Activated naive CD8-positive, alpha-beta T cell treated with anti-CD3 and anti-CD28 coated beads, Interleukin-2, amount 10 ng/mL, durations not matched to agents 7 days and 5 days (primary cell): ENCODE data around the gene PIH1D2. TPM values are rescaled to one million over a fixed set of nuclear protein-coding genes. Genes with fewer than 3 reads are reported as not detected.

ENCODE experiments used
- ATAC-seq: fragments of 150-1000 bp; cut with Tn5 transposase; one replicate; pipeline ENCODE4 v1.10.0; 2021; ENCODE audit warnings: low read depth, moderate library complexity
- POLR2A ChIA-PET: fragments of 350-600 bp; sonication (Branson Sonifier 250); formaldehyde crosslinking; loops from one replicate; lab custom pipeline; 2021; ENCODE audit warnings: antibody characterized with exemption; lab: Charles Lee
- DNase-seq: peaks from one replicate; pipeline ENCODE4 v3.0.0; 2021
- H3K27ac Mint-ChIP-seq: one replicate; pipeline ENCODE4 v1.8.0; 2022; ENCODE audit warnings: mild to moderate bottlenecking, mixed read lengths
- H3K27me3 Mint-ChIP-seq: one replicate; pipeline ENCODE4 v1.8.0; 2022; ENCODE audit warnings: mild to moderate bottlenecking, moderate library complexity, mixed read lengths
- H3K36me3 Mint-ChIP-seq: one replicate; pipeline ENCODE4 v1.8.0; 2021; ENCODE audit warnings: mild to moderate bottlenecking, mixed read lengths
- H3K4me1 Mint-ChIP-seq: one replicate; pipeline ENCODE4 v1.8.0; 2021; ENCODE audit warnings: mixed read lengths
- H3K4me3 Mint-ChIP-seq: one replicate; pipeline ENCODE4 v1.8.0; 2022; ENCODE audit warnings: mild to moderate bottlenecking, moderate library complexity, mixed read lengths
- H3K9me3 Mint-ChIP-seq: one replicate; pipeline ENCODE4 v1.8.0; 2021; ENCODE audit warnings: mixed read lengths
- total RNA-seq, 2 experiments: library from RNA; stranded (reverse); gene quantifications; one replicate each; pipeline ENCODE4 v1.2.3, GENCODE V29; 2021

PIH1D2 gene, protein sequence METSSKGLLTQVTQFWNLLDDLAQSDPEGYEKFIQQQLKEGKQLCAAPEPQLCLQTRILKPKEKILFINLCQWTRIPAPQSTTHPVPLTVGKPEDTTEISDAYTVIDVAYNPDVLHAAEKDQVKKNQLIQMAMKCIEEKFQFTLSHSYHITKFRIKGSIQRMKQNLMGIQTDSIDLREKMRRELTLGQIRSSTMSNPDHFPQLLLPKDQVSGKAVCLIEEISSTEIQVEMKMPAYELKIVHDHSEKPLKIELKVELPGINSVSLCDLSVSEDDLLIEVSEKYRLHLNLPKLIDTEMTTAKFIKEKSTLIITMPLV
- total RNA-seq, result under 1 TPM in 1 of 2 experiments, not detected in 1; 0.50 TPM

DNA sequence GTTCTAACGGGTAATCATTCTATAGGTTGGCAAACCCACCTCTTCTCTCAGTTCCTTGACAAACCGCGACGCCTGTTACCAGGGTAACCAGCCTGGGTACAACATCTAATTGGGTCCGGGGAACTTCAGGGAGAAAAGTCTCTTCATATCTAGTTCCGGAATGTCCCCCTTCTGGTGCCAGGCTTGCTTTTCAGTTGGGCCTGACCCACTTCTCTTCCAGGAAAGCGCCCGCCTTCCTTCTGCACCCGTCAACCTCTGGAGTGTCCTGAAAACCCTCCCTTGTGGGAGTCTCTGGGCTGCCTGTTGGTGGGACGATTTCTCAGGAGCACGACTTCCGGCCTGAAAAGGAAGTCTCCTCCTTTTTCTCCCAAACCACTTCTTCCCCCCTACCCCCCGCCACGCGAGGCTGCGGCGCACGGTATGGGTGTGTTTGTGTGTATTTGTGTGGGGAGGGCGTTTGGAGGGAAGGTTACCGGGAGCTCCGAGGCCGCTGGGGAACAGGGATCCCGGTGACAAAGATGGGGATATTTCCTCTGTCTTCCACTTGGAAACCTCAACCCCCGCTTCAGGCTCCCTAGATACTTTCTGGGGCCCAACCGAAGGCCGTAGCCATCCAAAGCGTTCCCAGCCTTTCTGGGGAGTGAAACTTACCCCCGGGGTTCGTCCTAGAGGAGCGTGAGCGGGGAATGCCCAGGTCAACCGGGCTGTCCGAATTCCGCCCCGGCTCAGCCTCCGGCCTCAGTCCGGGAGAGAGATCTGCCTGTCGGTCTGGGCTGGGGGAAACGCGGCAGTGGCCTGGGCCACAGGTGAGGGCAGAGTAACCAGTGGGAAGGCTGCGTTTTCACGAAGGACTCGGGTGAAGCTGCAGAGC, at the start of gene PIH1D2, which contains the start of gene NKAPD1:
TSS of gene PIH1D2 (minus strand) at position 77 of the 871 bp plus-strand sequence. CDS start 843 bp downstream, outside the sequence.
TSS of gene NKAPD1 (plus strand) at position 359 of the 871 bp plus-strand sequence. CDS start 1,276 bp downstream, outside the sequence.
- Mint-ChIP-seq H3K27ac (peak within 1 kb of the TSS; percentile 95), H3K36me3 (peaks cover 8% of the 10 kb centered on the region), H3K4me3 (peak within 1 kb of the TSS; percentile 93), H3K27me3 (peaks cover 14% of the 10 kb centered on the region), H3K9me3 (no peaks in the 10 kb centered on the region), H3K4me1 (peaks cover 22% of the 10 kb centered on the region)
- ATAC-seq (peak; percentile 79), DNase-seq (peak; percentile 78)
- POLR2A ChIA-PET, result interaction anchor here (0.8 to 1.4 kb wide), 4 partner anchors 9 to 148 kb away, joined by 3 to 7 read pairs (median 5); partner anchors contain the start of genes SDHD and TIMM8B

- Mint-ChIP-seq H3K27ac (no peak overlapping the region), H3K4me3 (no peak overlapping the region), H3K9me3 (no peaks in the 10 kb centered on the region), H3K4me1 (peaks cover 6% of the 10 kb centered on the region), H3K27me3 (no peaks in the 10 kb centered on the region), H3K36me3 (peaks cover 4% of the 10 kb centered on the region)
- ATAC-seq (no peak), DNase-seq (no peak)
- POLR2A ChIA-PET, result no interaction called here
Observed at GRCh38 chr11:112123129-112123528, 49.3 kb upstream of the PIH1D2 start.

DNA sequence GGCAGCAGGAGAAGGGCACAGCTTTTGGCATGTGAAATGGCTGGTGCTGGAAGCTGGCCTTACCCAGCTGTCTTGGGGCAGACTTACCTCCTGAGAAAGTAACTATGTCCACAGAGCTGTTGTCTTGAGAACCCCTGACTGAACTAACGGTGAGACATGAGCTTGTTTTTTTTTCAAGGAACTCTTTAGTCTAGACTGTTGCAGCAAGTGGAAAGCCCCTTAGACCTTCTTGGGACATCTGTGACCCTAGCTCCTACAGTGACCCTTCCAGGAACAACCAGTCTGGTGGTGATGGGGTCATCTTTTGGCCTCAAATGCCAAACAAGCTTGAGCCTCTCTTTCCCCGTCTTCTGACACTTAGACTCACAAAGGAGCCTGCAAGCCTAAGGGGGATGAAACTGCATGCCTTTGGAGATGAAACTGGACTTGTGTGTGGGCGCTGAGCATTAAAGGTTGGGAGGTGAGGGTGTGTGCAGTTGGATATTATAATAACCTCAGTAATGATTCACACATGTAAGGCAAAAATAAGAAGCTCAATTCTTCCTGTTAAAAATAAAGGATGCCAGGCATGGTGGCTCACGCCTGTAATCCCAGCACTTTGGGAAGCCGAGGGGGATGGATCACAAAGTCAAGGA, 48.3 kb upstream of the PIH1D2 start:
- POLR2A ChIA-PET, result interaction anchor here (0.6 kb wide), 1 partner anchor 35 kb away, joined by 3 read pairs; the partner anchor contains the start of genes SDHD and TIMM8B
- peaks cover 6% of the 10 kb centered on the region for H3K4me1 Mint-ChIP-seq
- ATAC-seq (no peak), DNase-seq (no peak)
- H3K9me3 Mint-ChIP-seq, result no peaks in the 10 kb centered on the region
- H3K36me3 Mint-ChIP-seq, result peaks cover 5% of the 10 kb centered on the region
- H3K27ac Mint-ChIP-seq, result no peak overlapping the region
- no peak overlapping the region for H3K4me3 Mint-ChIP-seq
- no peaks in the 10 kb centered on the region for H3K27me3 Mint-ChIP-seq

DNA sequence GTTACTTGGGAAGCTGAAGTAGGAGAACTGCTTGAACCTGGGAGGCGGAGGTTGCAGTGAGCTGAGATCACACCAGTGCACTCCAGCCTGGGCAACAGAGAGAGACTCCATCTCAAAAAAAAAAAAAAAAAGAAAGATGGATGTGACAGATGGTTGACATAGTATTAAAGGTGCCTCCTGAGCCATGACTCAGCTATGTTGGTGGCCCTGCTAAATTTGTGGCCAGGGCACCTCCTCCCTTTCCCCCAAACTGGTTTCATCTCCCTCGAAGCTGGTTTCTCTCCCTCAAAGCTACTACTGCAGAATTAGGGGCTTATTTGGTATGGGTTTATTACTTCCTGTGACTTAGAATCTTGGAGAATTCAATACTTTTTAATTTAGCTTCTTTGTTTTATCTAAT, 44.4 kb upstream of the PIH1D2 start:
- no peak for DNase-seq
- ATAC-seq, result no peak
- H3K4me3 Mint-ChIP-seq, result no peak overlapping the region
- peaks cover 7% of the 10 kb centered on the region for H3K36me3 Mint-ChIP-seq
- POLR2A ChIA-PET, result no interaction called here
- no peaks in the 10 kb centered on the region for H3K27me3 Mint-ChIP-seq
- no peaks in the 10 kb centered on the region for H3K9me3 Mint-ChIP-seq
- no peak overlapping the region for H3K27ac Mint-ChIP-seq
- H3K4me1 Mint-ChIP-seq, result peaks cover 21% of the 10 kb centered on the region

DNA sequence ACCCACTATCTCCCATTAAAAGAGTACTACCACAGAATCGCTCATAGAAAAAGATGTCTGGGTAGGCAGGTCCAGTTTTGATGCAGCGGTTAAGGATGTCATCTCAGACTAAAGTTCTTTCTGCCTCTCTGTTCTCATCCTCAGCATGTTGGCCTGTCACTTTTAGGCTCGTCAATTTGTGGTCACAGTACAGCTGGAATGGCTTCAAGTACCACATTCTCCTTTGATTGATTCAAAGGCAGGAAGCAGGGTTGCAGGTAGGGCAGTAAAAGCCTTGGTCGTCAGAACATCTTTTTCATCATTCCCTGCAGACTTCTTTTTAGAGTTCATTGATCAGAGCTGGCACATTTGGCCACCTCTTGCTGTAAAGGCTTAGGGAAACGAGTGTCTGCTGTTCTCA, 41.6 kb upstream of the PIH1D2 start:
- Mint-ChIP-seq H3K36me3 (peaks cover 7% of the 10 kb centered on the region), H3K4me3 (no peak overlapping the region)
- DNase-seq, result no peak

DNA sequence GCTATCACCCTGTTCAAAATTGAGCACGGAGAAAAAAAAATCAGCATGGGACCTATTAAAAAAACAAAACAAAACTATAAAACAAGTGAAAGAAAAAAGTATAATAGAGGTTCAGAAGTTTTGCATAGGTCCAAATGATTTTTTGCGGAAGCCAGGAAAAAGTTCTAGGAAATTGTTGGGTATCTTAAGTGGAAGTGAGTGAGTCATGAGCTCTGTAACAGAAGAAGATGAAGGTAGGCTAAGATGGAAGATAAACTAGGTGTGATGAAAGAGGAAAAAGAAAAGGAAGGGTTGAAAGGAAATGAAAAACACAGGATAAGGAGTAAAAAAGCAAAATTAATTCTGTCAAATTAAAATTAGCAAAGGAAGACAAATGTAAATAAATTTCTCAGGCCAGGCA, 40.6 kb upstream of the PIH1D2 start:
- no peak overlapping the region for H3K4me3 Mint-ChIP-seq
- H3K27ac Mint-ChIP-seq, result no peak overlapping the region
- no peaks in the 10 kb centered on the region for H3K9me3 Mint-ChIP-seq
- peaks cover 21% of the 10 kb centered on the region for H3K4me1 Mint-ChIP-seq
- ATAC-seq, result no peak
- DNase-seq, result no peak
- POLR2A ChIA-PET, result no interaction called here
- H3K27me3 Mint-ChIP-seq, result no peaks in the 10 kb centered on the region
- H3K36me3 Mint-ChIP-seq, result peaks cover 7% of the 10 kb centered on the region

More for the DNA sequence above, 41.6 kb upstream of the PIH1D2 start:
- POLR2A ChIA-PET, result no interaction called here
- Mint-ChIP-seq H3K9me3 (no peaks in the 10 kb centered on the region), H3K27me3 (no peaks in the 10 kb centered on the region), H3K4me1 (peaks cover 21% of the 10 kb centered on the region), H3K27ac (no peak overlapping the region)
- ATAC-seq, result no peak

GRCh38 chr11:112113539-112114457, 40.0 kb upstream of the PIH1D2 start:
- POLR2A ChIA-PET, result no interaction called here
- Mint-ChIP-seq H3K27ac (no peak overlapping the region), H3K4me3 (no peak overlapping the region), H3K9me3 (no peaks in the 10 kb centered on the region), H3K27me3 (no peaks in the 10 kb centered on the region), H3K36me3 (peaks cover 6% of the 10 kb centered on the region), H3K4me1 (peaks cover 21% of the 10 kb centered on the region)
- ATAC-seq (no peak), DNase-seq (no peak)

- DNase-seq, result no peak
- no peaks in the 10 kb centered on the region for H3K27me3 Mint-ChIP-seq
- no peaks in the 10 kb centered on the region for H3K4me1 Mint-ChIP-seq
- ATAC-seq, result no peak
- no peak overlapping the region for H3K27ac Mint-ChIP-seq
- H3K9me3 Mint-ChIP-seq, result no peaks in the 10 kb centered on the region
- no peak overlapping the region for H3K4me3 Mint-ChIP-seq
- H3K36me3 Mint-ChIP-seq, result no peaks in the 10 kb centered on the region
- POLR2A ChIA-PET, result no interaction called here
Observed at GRCh38 chr11:112106070-112106469, 32.3 kb upstream of the PIH1D2 start.

- ATAC-seq (no peak), DNase-seq (no peak)
- H3K4me1 Mint-ChIP-seq, result no peaks in the 10 kb centered on the region
- H3K27me3 Mint-ChIP-seq, result no peaks in the 10 kb centered on the region
- POLR2A ChIA-PET, result no interaction called here
- no peaks in the 10 kb centered on the region for H3K36me3 Mint-ChIP-seq
- no peak overlapping the region for H3K27ac Mint-ChIP-seq
- no peaks in the 10 kb centered on the region for H3K9me3 Mint-ChIP-seq
- H3K4me3 Mint-ChIP-seq, result no peak overlapping the region
Observed at GRCh38 chr11:112103446-112103845, 29.6 kb upstream of the PIH1D2 start.

GRCh38 chr11:112100462-112100861, 26.6 kb upstream of the PIH1D2 start:
- H3K4me3 Mint-ChIP-seq, result no peak overlapping the region
- H3K36me3 Mint-ChIP-seq, result peaks cover 10% of the 10 kb centered on the region
- H3K9me3 Mint-ChIP-seq, result no peaks in the 10 kb centered on the region
- no peak overlapping the region for H3K27ac Mint-ChIP-seq
- DNase-seq (no peak), ATAC-seq (no peak)
- H3K4me1 Mint-ChIP-seq, result no peaks in the 10 kb centered on the region
- POLR2A ChIA-PET, result no interaction called here
- no peaks in the 10 kb centered on the region for H3K27me3 Mint-ChIP-seq

GRCh38 chr11:112097734-112098528, 24.1 kb upstream of the PIH1D2 start:
- Mint-ChIP-seq H3K27me3 (no peaks in the 10 kb centered on the region), H3K4me1 (no peaks in the 10 kb centered on the region), H3K36me3 (peaks cover 14% of the 10 kb centered on the region), H3K4me3 (no peak overlapping the region), H3K27ac (no peak overlapping the region), H3K9me3 (no peaks in the 10 kb centered on the region)
- no peak for DNase-seq
- no peak for ATAC-seq
- POLR2A ChIA-PET, result interaction anchor here (1.2 kb wide), 1 partner anchor 11 kb away, joined by 4 read pairs; no protein-coding TSS in a partner anchor

DNA sequence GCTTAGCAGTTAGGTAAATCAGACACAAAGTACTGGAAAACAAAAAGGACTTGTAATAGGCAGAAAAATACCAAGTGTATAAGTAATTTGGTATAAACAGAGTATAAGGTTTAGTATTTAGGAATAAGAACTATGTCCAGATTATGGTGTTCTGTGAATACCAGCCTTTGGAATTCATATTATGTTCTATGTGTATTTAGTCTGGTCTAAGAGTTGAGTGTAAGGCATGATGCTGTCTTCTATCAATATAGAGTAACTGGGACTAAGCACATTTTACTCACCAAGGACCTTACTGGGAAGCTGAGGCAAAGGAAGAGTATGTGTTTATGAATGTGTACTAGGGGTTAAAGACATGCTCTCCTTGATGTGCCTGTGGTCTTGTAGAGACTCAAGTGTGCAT, 22.4 kb upstream of the PIH1D2 start:
- peaks cover 4% of the 10 kb centered on the region for H3K4me1 Mint-ChIP-seq
- no peak overlapping the region for H3K4me3 Mint-ChIP-seq
- H3K9me3 Mint-ChIP-seq, result no peaks in the 10 kb centered on the region
- no peaks in the 10 kb centered on the region for H3K27me3 Mint-ChIP-seq
- peaks cover 26% of the 10 kb centered on the region for H3K36me3 Mint-ChIP-seq
- ATAC-seq (no peak), DNase-seq (no peak)
- H3K27ac Mint-ChIP-seq, result no peak overlapping the region
- POLR2A ChIA-PET, result no interaction called here
